Central memory CD8-positive, alpha-beta T cell (primary cell): ENCODE results near the gene RING1.
A peak's percentile ranks its signal among the peaks of the same experiment; 100 is the strongest.

Source experiments
- ATAC-seq: fragments of 150-1000 bp; cut with Tn5 transposase; replicated peaks from 2 replicates; pipeline ENCODE4 v1.10.0; 2022; ENCODE audit warnings: mild to moderate bottlenecking, moderate FRiP score, moderate number of reproducible peaks; ENCODE audit not compliant: poor library complexity, severe bottlenecking; ENCODE audit errors: extremely low read depth
- DNase-seq, 2 donors: peaks; one replicate each; pipeline ENCODE4 v3.0.0; 2021; ENCODE audit warnings: low spot score in 2 of 2
- H3K27ac Mint-ChIP-seq: one replicate; pipeline ENCODE4 v1.8.0; 2022; ENCODE audit warnings: low read depth, mild to moderate bottlenecking, moderate library complexity, mixed read lengths
- H3K27me3 Mint-ChIP-seq: one replicate; pipeline ENCODE4 v1.8.0; 2022; ENCODE audit warnings: mixed read lengths
- H3K36me3 Mint-ChIP-seq: one replicate; pipeline ENCODE4 v1.8.0; 2022; ENCODE audit warnings: mild to moderate bottlenecking, moderate library complexity, mixed read lengths; ENCODE audit not compliant: insufficient read depth
- H3K4me1 Mint-ChIP-seq: one replicate; pipeline ENCODE4 v1.8.0; 2022; ENCODE audit warnings: mixed read lengths
- H3K4me3 Mint-ChIP-seq: one replicate; pipeline ENCODE4 v1.8.0; 2022; ENCODE audit warnings: mild to moderate bottlenecking, moderate library complexity, mixed read lengths
- H3K9me3 Mint-ChIP-seq: one replicate; pipeline ENCODE4 v1.8.0; 2022; ENCODE audit warnings: mixed read lengths

The RING1 gene

GRCh38 chr6:33168284-33168601 is 40.1 kb upstream of the RING1 start:
- Mint-ChIP-seq H3K4me3 (no peak overlapping the region), H3K27me3 (peaks cover 38% of the 10 kb centered on the region), H3K9me3 (no peaks in the 10 kb centered on the region), H3K36me3 (peaks cover 3% of the 10 kb centered on the region), H3K4me1 (no peaks in the 10 kb centered on the region), H3K27ac (no peak overlapping the region)
- ATAC-seq (no peak), DNase-seq (no peak)

GRCh38 chr6:33168639-33169038 is 39.7 kb upstream of the RING1 start:
- no peak overlapping the region for H3K27ac Mint-ChIP-seq
- ATAC-seq (no peak), DNase-seq (no peak)
- peaks cover 3% of the 10 kb centered on the region for H3K36me3 Mint-ChIP-seq
- H3K27me3 Mint-ChIP-seq = peaks cover 41% of the 10 kb centered on the region
- H3K4me3 Mint-ChIP-seq = no peak overlapping the region
- H3K4me1 Mint-ChIP-seq = no peaks in the 10 kb centered on the region
- no peaks in the 10 kb centered on the region for H3K9me3 Mint-ChIP-seq

DNA sequence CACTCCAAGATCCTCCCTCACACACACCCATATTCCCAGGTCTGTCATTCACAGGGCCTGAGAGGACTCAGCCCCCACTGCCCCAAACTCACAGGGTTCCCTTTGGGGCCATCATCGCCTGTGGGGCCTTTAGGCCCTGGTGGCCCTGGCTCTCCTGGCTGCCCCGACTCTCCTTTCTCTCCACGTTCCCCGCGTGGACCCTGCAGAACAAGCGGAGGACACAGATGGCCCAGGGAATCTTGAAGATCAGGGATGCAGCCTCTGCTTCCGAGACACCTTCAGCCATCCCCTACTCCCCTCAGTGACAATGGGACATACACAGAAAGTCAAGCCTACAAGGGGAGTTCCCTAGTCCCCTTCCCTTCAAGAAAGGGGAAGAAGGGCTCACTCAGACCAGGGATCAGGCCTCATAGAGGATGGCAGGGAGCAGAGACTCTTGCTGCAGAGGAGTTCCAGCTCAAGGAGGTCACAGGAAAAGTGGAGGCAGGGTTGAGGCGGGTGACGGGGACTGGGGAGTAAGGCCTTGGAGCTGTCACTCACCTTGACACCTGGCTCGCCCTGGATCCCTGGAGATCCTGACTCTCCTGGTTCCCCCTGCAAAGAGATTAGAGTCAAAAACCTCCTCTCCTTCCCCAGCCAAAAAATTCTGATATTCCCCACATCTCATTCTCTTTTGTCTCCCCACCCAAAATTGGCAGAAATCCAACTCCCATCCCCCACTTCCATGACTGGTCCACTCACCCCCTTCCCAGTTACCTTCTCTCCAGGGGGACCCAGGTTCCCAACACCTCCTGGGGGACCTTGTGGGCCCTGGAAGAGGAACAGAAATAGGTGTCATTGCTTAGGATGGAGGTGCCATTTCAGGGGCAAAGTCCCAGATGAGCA is 38.8 kb upstream of the RING1 start:
- no peak for DNase-seq
- Mint-ChIP-seq H3K27ac (peak overlapping the region; percentile 27), H3K4me3 (no peak overlapping the region), H3K27me3 (peaks cover 35% of the 10 kb centered on the region), H3K4me1 (no peaks in the 10 kb centered on the region), H3K36me3 (peaks cover 3% of the 10 kb centered on the region), H3K9me3 (no peaks in the 10 kb centered on the region)
- ATAC-seq = no peak

GRCh38 chr6:33170176-33171015 is 37.9 kb upstream of the RING1 start:
- DNase-seq (no peak), ATAC-seq (no peak)
- no peaks in the 10 kb centered on the region for H3K9me3 Mint-ChIP-seq
- no peak overlapping the region for H3K4me3 Mint-ChIP-seq
- H3K27me3 Mint-ChIP-seq = peaks cover 39% of the 10 kb centered on the region
- H3K36me3 Mint-ChIP-seq = peaks cover 3% of the 10 kb centered on the region
- H3K27ac Mint-ChIP-seq = peak overlapping the region; percentile 27
- H3K4me1 Mint-ChIP-seq = no peaks in the 10 kb centered on the region

GRCh38 chr6:33171016-33171879 is 37.1 kb upstream of the RING1 start:
- Mint-ChIP-seq H3K4me1 (no peaks in the 10 kb centered on the region), H3K9me3 (no peaks in the 10 kb centered on the region), H3K4me3 (no peak overlapping the region), H3K27ac (no peak overlapping the region), H3K36me3 (peaks cover 3% of the 10 kb centered on the region), H3K27me3 (peaks cover 39% of the 10 kb centered on the region)
- ATAC-seq (no peak), DNase-seq (no peak)

- Mint-ChIP-seq H3K4me3 (no peak overlapping the region), H3K9me3 (no peaks in the 10 kb centered on the region), H3K27ac (peak overlapping the region; percentile 42), H3K36me3 (peaks cover 3% of the 10 kb centered on the region), H3K27me3 (peaks cover 44% of the 10 kb centered on the region), H3K4me1 (no peaks in the 10 kb centered on the region)
- no peak for ATAC-seq
- DNase-seq = no peak
Observed at GRCh38 chr6:33171880-33172687, 36.2 kb upstream of the RING1 start.

DNA sequence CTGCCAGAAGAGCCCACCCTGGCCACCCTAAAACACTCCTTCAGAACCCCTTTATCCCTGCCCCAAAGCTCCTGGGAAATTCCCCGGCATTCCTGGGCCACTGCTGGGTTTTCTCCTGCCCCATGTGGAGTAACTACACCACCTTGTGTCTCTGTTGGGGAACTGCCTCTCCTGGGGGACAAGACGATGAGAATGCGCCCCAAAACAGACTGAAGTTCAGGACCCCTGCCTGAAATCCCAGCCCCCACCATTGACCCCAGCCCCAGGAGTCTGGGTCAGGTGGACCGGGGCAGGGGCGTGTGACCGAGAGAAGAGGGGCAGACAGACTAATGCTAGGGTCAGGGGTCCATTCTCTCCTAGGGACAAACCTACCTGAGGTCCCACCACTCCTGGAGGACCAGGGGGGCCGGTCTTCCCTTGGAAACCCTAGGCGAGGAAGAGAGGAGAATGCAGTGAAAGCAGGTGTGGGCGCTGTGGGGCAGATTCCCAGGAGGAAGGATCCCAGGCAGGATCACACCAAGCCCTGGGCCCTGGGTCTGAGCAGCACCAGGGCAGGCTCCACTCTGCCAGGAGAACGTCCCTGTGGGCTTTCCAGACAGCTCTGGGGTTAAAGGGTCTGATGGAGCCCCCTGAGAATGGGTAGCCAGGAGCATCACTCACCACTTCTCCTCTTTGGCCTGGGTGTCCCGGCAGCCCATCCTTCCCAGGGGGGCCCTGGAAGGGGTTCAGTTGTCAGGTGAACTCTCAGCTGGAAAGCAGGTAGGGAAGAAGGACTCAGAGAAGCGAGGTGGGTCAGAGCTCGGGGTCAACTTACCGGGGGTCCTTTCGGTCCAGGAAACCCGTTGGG is 35.4 kb upstream of the RING1 start:
- H3K27ac Mint-ChIP-seq = peak overlapping the region; percentile 42
- H3K27me3 Mint-ChIP-seq = peaks cover 52% of the 10 kb centered on the region
- no peak overlapping the region for H3K4me3 Mint-ChIP-seq
- no peaks in the 10 kb centered on the region for H3K4me1 Mint-ChIP-seq
- DNase-seq (no peak), ATAC-seq (no peak)
- no peaks in the 10 kb centered on the region for H3K9me3 Mint-ChIP-seq
- H3K36me3 Mint-ChIP-seq = peaks cover 3% of the 10 kb centered on the region

DNA sequence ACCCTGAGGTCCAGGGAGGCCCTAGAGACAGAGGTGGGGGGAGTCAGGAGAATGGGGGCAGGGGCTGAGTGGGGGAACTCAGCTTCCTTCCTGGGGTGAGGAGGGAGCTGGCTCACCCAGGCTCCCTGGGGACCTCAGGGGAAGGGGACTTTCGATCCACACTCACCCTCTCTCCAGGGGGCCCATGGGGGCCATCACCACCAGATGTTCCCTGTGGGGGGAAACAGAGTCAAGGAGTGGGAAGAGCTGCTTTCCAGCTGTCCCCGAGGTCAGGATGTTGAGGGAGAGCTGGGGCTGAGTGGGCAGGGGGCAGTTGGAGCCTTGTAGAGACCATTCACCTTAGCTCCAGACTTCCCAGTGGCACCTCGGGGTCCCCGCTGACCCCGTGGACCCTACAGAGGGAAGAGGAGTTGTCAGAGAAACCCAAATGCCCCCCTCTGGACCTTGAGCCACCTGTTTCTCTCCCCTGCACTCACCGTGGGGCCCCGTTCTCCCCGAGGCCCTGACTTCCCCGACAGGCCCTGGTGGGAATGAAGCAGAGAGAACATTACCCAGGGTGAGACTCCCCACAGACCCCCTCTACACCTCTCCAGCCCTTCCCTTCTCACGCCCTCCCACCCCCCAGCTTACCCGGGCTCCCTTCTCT is 34.6 kb upstream of the RING1 start:
- no peak overlapping the region for H3K27ac Mint-ChIP-seq
- H3K4me3 Mint-ChIP-seq = no peak overlapping the region
- ATAC-seq = no peak
- no peaks in the 10 kb centered on the region for H3K9me3 Mint-ChIP-seq
- H3K27me3 Mint-ChIP-seq = peaks cover 59% of the 10 kb centered on the region
- H3K36me3 Mint-ChIP-seq = peaks cover 3% of the 10 kb centered on the region
- no peaks in the 10 kb centered on the region for H3K4me1 Mint-ChIP-seq
- no peak for DNase-seq

DNA sequence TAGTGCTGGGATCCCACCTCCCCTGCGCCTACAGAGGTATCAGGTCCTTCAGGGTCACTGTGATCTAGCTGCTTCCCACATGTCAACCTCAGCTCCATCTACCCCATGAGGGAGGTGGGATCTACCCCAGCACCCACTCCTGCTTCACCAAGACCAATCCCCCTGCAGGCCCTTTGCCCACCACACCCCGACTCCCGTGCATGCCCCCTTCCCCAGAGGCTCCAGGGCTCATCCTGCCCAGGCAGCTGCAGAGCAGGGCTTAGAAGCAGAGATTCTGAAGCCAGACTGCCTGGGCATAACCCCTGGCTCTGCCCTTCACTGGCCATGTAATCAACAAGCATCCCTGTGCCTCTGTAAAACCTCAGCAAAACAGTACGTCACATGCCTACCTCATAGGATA is 33.5 kb upstream of the RING1 start:
- peaks cover 60% of the 10 kb centered on the region for H3K27me3 Mint-ChIP-seq
- H3K4me3 Mint-ChIP-seq = no peak overlapping the region
- no peaks in the 10 kb centered on the region for H3K4me1 Mint-ChIP-seq
- ATAC-seq (no peak), DNase-seq (no peak)
- no peaks in the 10 kb centered on the region for H3K36me3 Mint-ChIP-seq
- H3K9me3 Mint-ChIP-seq = no peaks in the 10 kb centered on the region
- no peak overlapping the region for H3K27ac Mint-ChIP-seq

GRCh38 chr6:33175436-33176069 is 32.7 kb upstream of the RING1 start:
- peaks cover 60% of the 10 kb centered on the region for H3K27me3 Mint-ChIP-seq
- no peak overlapping the region for H3K27ac Mint-ChIP-seq
- H3K9me3 Mint-ChIP-seq = no peaks in the 10 kb centered on the region
- no peaks in the 10 kb centered on the region for H3K4me1 Mint-ChIP-seq
- H3K4me3 Mint-ChIP-seq = no peak overlapping the region
- H3K36me3 Mint-ChIP-seq = no peaks in the 10 kb centered on the region
- ATAC-seq (no peak), DNase-seq (no peak)
